Stimulated activated CD8-positive, alpha-beta memory T cell treated with anti-CD3 and anti-CD28 coated beads, Interleukin-15, amount 100 ng/mL, for 4 hours (primary cell): Measurements from ENCODE around the gene ZNF438.

Experiments used
- DNase-seq, 2 donors: peaks; one replicate each; pipeline ENCODE4 v3.0.0-alpha.2; 2020; ENCODE audit warnings: low read depth in 2 of 2

ZNF438 gene

DNA sequence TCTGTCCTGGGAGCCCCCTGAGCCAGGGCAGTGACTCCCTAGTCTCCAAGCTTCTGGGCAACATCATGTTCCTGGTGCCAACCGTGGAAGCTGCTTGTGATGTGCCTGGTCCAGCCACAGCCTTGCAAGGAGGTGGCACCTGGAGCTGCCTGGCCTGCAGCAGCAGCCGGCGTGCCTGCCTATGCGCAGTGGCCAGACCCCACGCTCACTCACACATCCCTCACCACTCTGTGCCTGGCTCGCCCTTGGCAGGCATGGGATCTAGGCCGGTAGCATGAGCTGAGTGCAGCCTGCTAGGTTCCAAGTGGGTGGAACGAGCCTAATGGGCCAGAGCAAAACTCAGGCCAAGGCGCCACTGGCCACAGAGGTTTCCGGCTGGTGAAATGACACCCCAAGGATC is 184.0 kb downstream of the ZNF438 start:
- DNase-seq, result no peak

DNA sequence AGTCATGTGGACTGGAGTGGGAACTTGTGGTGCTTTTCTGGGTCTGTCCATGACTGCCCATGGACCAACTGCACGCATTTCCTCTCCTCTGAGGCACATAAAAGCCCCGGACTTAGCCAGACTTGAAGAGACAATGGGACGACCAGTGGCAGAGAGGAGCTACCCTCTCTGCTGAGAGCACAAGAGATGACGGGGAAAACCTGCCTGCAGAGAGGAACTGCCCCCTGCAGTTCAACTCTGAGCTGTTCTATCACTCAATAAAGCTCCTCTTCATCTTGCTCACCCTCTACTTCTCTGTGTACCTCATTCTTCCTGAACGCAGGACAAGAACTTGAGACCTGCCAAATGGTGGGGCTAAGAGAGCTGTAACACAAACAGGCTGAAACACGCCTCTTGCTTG is 184.5 kb downstream of the ZNF438 start:
- DNase-seq, result no peak

DNA sequence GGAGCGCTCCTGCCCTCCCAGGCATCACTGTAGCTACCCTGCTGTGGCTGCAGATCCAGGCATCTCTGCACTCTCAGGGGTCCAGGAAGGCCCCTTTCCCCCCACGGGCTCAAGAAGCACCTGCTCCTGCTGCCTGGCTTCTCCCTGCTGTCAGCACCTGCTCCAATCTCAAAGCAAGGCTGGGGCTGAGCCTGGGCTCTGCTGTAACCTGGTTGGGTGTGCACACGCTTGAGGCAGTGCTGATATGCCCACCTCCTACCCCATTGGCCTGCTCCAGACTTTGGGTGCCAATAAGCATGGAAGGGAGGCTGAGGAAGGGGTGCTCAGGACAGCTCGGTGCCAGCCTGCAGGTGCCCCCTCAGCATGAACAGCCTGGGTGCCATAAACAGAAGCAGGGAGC is 185.0 kb downstream of the ZNF438 start:
- no peak for DNase-seq

DNA sequence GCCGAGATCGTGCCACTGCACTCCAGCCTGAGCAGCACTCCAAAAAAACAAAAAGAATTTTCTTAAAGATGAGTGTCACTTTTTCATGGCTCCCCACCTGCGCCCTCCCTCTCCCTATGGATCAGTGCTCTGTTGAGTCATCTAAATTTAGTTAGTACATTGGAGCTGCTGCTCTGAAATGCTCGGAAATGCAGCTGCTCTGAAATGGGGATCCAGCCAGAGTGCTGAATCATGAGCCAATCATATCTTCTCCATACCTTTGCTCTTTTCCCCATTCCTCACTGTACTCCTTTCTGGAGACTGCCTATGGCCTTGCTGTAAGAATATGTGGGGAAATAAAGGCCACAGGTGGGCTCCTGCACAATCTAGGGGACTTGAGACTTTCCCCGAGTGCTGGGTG is 188.8 kb downstream of the ZNF438 start:
- DNase-seq, result no peak

DNA sequence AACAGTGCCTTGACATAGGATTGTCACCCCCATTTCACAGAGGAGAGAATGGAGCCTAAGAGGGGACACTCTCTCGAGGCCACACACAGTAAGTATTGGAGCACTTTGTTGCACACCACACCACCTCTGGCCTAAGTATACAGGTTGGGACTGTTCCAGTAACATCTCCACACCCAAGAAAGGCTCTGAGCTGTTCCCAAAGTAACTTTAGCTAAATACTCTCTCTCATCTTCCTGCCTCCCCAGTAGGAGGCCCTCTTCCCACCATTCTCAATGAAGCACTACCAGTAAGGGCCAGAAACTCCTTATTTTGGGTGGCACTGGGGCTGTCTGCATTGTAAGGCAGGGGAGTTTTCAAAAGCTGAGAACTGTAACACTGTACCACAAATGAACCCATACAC is 189.5 kb downstream of the ZNF438 start:
- no peak for DNase-seq

DNA sequence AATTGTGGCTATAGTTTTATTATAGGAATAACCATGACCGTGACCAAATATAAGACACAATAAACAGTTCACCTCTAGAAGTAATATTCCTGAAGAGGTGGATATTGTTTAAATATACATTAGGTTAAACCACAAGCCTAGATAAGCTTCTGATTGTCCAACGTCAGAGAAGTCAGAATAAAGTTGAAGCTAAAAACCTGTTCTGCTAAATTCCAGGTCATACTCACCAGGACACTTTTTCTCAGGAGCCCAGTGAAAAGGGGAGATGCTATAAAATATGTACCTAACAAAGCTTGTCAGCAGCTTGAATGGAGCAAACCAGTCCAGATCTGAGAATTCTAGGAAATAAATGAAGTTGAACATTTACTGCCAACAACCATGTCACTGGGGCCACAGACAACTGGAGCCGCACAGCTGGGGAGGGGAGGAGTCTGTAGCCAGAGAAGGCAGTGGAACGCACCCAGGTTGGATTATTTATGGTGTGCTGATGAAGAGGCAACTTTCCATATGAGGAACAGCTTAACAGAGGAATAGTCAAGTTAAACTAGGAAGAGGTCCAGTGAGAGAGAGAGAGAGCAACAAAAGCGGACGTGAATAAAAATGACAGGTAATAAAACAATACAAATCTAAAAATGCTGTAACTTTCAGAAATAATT is 191.1 kb downstream of the ZNF438 start:
- DNase-seq, result no peak

DNA sequence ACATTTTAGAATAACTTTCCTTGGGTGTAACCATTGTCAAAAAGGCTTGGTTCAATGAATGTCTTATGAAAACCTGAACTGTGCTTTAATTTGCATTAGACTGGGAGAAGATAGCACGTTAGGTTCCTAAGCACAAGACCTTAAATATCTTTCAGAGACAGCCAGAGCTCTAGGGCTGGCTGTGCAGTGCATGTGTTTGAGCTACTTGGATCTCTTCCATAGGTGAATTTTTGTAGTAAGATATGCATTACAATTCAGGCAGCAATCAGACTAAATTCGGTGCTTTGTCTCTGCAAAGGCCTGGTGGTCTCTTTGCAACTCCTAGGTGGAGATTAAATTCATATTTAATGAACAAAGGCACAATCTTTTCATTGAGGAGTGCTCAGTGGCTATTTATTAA is 192.0 kb downstream of the ZNF438 start:
- no peak for DNase-seq

DNA sequence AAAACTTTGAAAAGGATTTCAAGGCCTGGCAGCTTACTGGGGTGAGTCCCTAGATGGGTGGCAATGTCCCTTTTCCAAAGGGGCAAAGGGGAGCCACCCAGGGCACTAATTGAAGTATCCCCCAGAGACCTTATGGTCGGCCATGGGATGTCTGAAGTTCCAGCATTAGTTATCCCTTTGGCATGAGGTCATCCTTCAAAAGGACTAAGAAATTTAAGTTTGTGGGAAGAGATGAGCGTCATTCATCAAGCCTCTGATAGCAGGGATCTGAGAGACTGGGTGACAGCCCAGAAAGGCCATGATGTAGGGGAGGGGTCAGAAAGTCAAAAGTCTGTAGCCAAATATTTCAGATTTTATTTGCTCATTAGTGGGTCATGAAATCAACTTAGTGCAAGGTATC is 195.3 kb downstream of the ZNF438 start:
- no peak for DNase-seq

DNA sequence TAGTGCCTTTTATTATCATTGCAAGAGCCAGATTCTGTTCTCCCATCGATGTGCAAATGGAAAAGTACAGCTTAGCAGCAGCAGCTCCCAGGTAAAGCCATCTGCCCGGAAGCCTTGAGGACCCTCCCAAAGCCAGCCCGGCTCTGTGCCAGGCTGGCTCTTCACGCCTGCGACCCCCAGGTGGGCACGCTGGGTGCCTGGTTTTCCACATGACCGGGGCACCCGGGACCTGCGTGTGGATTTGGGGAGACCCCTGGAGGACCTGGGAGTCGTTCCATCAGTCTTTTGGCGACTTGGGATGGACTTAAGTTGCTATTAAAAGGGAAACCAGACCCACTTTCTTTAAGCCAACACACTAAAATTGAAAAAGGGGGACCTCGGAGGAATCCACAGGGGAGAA is 196.5 kb downstream of the ZNF438 start:
- DNase-seq, result no peak

DNA sequence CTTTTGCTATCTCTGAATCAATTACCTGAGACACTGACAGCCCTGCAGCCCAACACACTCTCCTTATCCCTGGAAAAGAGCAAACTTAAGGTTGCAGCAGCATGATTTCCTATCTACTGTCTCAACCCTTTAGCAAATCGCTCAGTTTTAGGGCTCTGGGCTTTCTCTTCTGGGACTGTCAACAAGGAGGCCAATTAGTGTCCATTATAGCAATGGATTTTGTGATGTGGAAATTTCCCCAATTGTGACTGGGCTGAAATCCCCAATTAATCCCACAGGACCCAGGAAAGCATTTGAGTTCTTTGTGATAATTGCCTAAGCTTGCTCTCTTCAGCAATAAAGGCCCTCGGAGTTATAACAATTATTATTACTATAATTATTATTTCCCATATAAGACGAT is 197.0 kb downstream of the ZNF438 start:
- DNase-seq, result no peak

DNA sequence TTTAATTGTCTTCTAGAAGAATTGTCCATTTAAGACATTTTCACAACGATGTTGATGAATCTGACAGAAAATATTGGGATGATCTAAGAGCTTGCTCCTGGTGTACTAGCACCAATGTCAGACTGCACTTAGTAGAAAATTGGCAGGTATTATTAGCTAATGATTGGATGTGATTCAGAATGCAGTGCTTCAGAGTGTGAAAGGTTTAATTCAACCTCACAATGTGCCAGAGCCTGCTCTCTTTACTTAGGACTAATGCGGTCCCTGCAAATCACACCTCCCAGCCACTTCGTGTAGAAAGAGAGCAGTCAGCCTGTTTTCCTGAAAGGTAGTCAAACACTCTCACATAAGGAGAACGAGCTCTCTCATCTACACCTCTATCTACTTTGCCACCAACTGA is 197.5 kb downstream of the ZNF438 start:
- no peak for DNase-seq

DNA sequence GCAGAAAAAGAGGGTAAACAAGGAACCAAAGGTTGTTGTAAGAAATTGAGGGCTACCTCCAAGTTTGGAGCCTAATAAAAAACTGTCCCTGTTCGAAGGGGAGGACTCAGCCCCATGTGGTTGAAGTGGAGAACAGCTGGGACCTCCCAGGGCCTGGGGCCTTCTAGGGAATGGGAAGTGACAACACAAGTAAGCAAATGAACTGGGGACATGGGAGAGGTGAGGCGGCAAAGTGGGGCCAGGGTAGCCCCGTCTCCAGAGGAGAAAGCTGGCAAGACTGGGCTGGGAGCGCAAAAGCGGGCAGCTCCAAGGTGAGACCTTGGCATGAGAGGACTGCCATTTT is 198.1 kb downstream of the ZNF438 start:
- no peak for DNase-seq

DNA sequence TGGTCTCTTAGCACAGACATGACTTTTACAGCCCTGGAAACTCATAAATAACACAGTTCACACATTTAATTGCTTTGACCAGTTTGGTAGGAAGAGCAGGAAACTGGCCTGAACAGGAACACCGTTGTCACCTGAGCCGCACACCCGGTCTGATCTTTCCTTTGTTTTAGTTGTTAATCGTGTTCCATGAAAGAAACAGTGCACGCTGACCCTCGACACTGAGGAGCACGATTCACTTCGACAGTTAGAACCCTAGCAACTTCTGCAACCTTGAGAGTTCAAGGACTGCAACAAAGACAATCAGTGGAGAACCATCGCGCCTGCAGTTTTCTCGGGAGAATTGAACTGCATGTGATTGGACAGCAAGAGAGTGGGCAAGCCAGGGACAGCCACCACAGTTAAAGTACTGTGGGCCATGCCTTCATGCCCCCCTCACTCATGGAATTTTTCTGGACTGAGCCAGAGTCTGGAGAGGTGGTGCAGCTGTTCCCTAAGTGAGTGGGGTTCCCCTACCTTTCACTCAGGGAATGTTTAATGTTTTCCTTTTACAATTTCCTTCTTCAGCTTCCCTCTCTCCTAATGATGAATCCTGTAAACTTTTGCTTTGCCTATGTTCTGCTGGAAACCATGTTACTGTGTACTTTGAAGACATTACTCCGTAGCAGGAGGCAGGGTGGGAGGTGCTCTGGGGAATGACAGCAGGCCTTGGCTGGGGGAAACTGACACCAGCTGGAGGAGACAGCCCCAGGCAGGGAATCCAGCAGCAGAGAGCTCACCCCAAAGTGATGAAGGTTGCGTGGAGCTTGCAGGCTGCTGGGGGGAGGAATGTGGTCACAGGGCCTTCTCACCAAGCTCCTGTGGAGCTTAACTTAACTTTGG is 198.7 kb downstream of the ZNF438 start:
- DNase-seq, result no peak

DNA sequence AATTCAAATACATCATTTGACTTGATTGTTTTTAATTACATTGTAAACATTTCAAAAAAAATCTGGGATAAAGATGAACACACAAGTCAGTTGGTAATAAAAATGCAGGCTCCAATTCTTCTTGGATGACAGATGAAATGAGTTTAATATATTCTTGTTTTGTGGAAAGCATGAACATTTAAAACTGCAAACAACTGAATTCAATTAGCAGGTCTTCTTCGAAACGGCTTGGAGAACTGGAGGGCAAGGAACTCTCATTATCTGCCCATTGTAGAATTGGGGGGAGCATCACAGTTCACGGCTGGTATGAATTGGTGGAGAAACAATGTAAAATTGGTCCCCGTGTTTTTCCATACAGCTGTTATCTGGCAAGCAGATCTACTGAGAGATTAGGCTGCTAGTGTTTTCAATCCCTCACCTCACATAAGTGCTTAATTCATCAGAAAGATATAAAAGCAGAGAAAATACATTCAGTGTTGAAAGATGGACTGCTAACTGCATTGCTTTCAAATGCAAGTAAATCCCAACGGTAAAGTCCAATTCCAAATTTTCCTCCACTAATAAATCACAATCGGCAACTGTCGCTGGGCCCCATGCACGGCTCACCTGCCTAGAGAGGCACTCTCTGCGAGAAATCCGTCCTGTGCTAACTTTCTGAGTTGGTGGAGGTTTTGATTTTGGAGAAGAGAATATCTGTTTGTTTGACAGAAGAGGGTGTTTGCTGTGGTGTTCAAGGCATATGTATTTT is 199.5 kb downstream of the ZNF438 start:
- DNase-seq, result no peak

DNA sequence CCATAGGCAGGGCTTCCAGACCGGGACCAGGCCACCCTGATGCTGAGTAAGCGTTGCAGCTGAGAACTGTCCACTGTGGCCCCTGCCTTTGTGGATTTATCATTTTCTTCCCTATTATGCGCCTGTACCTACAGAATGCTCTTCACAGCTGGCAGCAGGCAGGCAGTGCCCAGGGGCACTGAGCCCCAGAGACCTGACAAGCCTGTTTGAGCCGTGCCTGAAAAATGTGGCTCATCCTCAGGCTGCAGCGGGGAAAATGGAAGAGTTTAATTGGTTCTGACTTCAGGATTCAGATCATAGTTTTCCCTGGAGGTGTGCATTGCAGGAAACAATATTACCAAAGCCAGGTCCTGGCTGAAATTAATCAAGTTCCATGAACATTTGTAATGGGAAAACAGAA is 200.2 kb downstream of the ZNF438 start:
- DNase-seq, result no peak

DNA sequence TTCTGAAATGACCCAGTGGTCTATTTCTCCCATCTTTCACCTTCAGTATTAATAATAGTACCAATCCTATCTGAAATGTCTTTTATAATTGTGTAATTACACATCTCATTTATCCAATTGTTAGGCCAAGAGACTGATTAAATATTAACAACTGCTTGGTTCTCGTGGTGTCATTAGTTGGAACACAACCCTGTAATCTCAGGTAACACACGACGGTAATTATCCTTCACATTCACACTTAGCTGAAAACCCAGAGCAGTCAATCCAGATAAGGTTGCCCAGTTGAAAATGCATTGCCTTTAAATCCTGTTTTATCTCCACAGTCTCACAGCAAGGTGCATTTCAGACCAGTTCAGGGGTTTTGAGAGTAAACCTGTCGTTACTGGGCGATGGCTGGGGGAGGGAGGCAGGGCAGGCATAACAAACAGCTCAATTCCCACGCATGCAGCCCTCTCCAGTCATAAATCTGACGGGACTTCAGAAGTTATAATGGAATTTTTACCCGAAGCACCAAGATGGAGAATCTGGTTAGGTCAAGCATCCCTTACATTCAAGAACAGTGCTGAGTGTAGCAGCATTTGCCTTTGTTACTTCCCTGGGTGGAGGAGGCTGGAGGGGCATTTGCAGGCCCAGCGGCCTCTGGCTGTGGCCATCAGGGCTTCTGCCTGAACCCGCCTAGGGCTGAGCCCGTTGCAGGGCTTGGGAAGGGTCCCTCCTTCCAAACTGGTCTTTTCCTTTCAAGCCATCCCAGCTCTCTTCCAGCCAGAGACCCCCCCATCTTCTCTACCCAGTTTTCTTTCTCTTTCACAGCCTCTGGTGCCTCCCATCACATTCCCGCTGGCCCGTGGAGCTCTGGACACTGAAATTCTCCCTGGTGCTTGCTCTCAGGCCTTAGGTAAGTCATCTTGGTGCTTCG is 201.1 kb downstream of the ZNF438 start:
- DNase-seq, result no peak

DNA sequence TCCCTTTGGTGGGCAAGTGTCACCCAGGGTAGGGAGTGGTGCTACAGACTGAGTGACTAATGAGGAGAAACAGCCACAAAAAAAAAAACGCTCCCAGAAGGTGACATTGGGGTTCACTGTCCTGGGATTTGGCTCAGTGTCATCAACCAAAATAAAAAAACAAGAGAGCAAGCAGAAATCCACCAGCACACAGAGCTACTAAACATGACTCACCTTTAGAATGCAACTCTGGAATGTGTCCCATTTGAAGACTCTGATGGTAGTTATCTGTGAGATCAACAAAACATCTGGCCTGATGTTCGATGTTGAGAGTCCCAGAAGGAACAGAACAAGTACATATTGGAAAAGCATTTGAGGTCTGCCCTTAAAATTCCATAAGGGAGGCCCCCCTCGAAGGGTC is 201.8 kb downstream of the ZNF438 start:
- DNase-seq, result no peak

DNA sequence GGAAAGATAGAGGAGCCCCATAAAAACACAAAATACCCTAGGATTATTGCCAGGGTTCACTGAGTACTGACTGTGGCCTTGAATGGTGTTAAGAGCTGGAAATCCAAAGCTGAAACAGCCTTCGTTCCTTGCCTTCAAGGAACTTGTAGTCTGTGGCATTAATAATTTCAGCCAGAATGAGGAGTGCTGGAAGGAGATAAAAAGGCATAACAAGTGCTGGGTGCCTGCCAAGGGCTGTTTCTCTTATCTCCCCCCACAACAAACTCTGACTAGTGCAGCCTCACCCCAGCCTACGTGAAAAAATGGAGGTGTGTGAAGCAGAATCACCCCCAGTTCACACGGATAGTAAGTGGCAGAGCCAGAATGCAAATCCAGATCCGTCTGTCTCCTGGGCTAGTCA is 203.0 kb downstream of the ZNF438 start:
- DNase-seq, result no peak

DNA sequence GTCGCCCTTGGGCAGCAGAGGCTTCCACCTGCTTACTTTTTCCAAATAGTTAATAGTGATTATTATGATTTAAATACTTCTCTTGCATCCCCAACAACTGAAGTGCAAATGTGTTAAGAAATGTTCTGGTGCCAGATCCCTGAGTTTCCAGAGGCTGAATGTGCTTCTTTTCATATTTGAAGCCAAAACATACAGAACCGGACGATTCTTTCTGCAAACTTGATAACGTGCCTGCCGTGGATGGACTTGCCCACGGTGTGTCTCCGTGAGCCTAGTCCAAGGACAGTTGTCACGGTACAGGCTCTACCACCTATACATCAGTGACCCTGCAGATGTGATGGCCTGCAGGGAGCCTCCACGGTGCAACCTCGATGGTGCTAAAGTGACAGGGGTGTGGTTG is 203.5 kb downstream of the ZNF438 start:
- DNase-seq, result no peak

DNA sequence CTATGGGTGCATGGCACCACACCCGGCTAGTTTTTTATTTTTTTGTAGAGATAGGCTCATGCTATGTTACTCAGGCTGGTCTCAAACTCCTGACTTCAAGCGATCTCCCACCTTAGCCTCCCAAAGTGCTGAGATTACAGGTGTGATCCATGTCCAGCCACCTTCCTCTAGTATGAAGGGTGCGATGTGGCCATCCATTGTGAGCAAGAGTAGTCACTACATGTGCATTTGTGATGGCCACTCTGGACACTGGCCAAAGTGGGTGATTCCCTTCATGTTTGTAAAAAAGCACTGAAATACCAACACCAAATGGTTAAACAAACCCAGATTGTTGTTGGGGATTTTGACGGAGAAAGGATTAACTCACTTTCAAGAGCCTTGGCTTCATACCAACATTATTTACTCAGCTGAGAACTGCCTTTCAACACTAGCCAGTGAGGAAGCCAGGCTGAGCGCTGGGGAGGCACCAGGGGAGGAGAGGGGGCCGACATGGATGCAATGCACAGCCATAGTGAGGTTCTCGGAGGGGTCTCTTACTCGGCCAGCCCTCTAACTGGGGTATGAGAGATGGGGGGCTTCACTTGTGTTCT is 204.0 kb downstream of the ZNF438 start:
- no peak for DNase-seq

DNA sequence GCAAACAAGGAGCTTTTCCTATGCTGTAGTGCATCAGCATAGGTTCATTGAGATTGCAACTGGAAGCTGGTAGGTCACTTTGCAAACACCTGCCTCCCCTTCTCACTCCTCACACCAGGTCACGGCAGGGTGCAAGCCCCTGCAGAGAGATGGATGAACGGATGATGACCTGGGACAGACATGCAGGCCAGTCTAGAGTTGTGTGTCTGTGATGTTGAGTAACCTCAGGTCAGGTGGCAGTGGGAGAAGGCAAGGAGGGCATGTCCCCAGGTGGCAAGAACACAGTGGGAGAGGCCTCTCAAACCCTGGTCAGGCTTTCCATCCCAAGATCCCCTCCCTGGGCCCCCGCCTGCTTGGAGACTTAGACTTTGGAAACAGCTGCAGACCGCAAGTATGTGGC is 205.0 kb downstream of the ZNF438 start:
- no peak for DNase-seq
